Amygdala (tissue), 56 donors: Measurements from ENCODE around the gene JUNB.
"Not testable (repeated sequence)": the region's sequence is repeated elsewhere in the genome, so short reads cannot be mapped to it uniquely, and the experiment has no call there.

Experiments used
- DNase-seq, 56 donors: peaks; one replicate each; lab custom pipeline; 2025; lab: John Stamatoyannopoulos, UW

JUNB gene

DNA sequence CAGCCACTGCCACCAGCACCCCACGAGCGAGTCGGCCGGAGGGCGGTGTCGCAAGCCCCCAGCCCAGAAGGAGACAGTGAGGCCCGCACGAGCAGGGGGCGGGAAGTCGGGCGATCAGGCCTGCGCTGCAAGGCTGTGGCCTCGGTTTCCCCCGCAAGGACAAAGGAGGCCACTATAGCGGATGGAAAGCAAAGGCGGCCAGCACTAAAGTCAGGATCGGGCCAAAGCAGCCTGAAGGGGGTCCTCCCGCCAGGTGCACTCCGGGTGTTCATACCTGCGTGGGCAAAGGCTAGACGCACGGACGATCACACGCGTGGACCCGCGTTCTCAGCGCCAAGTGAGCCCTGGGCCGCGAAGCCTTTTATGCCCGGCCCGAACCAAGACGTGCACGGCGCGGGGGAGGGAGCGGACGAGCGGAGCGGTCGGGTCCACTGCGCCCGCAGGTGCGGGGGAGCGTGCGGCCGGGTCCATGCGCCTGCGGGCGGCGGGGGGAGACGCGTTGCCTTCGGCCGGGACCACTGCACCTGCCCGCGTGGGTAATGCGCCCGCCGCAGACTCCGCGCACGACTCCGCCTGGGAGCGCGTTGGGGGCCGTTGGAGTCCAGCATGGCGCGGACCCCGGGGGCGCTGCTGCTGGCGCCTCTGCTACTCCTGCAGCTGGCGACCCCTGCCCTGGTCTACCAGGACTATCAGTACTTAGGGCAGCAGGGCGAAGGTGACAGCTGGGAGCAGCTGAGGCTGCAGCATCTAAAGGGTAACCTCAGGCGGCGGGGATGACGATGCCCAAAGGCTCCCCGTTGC is 10.4 kb downstream of the JUNB start, which contains the start of the genes PRDX2 and THSD8:
Gene PRDX2, minus strand, starts transcription at position 335 of the 801 bp plus-strand sequence. CDS start 539 bp downstream, outside the sequence.
Gene THSD8, plus strand, starts transcription at position 604 of the 801 bp plus-strand sequence. Its CDS starts 3 bp downstream, at position 607.
- peak in 51 of 56 donors; percentile 18 to 86 (median 63) for DNase-seq

DNA sequence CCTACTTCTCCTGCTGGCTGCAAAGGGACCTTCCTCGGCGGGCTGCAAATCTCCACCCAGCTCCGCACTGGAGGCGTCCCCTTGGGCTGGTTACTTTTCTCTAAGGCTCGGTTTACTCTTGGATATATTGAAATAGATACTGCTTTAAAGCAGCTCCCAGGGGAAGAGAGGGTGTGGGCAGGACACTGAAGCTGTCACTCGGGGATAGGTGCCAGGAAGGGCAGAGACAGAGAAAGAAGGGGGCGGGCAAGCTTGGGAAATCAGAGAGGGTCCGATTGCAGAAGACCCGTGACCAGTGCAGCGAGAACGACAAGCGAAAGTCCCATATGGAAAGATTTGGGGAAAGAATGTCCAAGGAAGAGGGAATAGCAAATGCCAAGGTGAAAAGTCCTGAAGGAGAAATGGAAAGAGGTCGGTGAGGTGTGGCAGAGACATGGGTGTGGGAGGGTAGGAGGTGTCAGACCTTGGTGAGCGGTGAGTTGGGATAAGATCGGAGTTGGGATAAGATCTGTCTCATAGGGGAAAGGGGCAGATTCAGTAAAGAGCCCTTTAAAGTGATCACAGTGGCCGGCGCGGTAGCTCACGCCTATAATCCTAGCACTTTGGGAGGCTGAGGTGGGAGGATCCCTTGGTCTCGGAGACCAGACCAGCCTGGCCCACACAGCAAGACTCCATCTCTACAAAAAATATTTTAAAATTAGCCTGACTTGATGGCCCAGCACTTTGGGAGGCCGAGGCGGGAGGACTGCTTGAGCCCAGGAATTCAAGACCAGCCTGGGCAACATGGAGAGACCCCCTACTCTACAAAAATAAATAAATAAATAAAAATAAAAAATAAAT is 11.2 kb downstream of the JUNB start:
- DNase-seq, result peak in 2 of 56 donors; percentile 43 to 55

DNA sequence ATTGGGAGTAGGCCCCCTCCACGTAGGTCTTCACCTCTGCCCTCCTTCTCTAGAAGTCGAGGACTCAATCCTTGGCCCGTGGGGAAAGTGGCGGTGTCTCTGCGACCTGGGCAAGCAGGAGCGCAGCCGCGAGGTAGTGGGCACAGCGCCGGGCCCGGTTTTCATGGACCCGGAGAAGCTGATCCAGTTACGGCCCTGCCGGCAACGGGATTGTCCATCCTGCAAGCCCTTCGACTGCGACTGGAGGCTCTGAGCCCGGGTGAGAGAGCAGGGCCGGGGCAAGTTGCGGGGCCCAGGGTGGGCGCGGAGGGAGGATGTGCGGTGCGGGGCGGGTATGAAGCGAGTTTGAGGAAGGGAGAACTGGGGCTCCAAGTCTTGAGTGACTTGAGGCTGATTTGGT is 12.8 kb downstream of the JUNB start:
- DNase-seq, result no peak

DNA sequence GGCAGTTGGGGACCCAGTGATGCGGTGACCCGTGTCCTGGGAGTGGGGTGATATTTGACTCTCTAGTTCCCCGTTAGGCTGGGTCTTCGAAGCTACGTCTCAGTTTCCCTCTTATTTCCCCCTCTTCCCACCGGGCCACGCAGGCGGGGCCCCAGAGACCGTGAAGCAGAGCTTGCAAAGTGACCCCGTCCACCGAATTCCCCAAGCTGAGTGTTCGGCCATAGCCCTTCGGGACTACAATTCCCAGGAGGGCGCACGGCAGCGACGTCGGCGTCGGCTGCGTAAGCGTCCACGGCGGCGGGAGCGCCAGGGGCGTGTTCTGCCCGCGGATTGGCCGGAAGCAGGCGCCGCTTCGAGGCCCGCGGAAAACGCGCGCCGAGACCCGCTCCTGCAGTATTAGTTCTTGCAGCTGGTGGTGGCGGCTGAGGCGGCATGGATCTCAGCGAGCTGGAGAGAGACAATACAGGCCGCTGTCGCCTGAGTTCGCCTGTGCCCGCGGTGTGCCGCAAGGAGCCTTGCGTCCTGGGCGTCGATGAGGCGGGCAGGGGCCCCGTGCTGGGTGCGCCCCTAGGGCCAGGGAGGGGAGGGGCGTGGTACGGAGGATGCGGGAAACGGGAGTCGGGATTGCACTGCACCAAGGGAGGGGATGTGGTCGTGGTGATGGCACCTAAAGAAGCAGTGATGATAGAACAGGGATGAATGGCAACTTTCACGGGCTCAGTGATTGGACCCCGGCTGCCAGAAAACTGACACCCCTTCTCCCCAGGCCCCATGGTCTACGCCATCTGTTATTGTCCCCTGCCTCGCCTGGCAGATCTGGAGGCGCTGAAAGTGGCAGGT is 15.2 kb downstream of the JUNB start, which contains the start of gene RNASEH2A:
Gene RNASEH2A, plus strand, starts transcription at position 343 of the 840 bp plus-strand sequence. Its CDS starts 90 bp downstream, at position 433.
- DNase-seq, result peak in 54 of 56 donors; percentile 32 to 91 (median 73)

DNA sequence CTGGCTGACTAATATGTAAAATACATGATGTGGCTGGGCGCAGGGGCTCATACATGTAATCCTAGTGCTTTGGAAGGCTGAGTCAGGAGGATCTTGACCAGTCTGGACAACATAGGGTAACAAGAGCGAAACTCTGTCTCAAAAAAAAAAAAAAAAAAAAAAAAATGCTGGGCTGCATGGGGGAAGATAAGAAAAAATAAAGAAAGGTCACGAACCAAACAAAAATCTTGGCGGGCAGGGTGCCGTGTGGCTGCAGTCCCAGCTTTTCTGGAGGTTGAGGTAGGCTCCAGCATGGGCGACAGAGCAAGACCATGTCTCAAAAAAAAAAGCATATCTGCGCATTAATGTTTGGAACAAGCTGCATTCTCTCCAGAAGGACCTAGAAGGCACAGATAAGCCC is 23.8 kb downstream of the JUNB start:
- DNase-seq, result no peak

DNA sequence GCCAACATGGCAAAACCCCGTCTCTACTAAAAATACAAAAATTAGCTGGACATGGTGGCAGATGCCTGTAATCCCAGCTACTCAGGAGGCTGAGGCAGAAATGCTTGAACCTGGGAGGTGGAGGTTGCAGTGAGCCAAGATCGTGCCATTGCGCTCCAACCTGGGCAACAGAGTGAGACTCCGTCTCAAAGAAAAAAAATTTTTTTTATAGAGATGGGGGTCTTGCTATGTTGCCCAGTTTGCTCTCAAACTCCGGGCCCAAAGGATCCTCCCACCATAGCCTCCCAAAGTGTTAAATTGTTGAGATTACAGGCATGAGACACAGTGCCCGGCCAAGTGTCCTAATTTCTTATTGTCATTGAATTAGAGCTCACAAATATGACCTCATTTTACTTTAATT is 25.9 kb downstream of the JUNB start:
- DNase-seq, result not testable (repeated sequence)

DNA sequence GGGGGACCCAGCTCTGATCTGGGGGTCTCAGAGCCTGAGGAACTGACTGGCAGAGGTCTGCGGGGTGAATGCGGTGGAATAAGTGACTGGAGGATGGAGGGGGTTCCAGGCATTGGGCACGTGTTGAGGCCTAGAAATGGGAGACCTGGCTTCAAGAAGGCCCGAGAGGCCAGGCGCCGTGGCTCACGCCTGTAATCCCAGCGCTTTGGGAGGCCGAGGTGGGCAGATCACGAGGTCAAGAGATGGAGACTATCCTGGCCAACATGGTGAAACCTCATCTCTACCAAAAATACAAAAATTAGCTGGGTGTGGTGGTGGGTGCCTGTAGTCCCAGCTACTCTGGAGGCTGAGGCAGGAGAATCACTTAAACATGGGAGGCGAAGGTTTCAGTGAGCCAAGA is 26.5 kb downstream of the JUNB start:
- DNase-seq, result not testable (repeated sequence)

DNA sequence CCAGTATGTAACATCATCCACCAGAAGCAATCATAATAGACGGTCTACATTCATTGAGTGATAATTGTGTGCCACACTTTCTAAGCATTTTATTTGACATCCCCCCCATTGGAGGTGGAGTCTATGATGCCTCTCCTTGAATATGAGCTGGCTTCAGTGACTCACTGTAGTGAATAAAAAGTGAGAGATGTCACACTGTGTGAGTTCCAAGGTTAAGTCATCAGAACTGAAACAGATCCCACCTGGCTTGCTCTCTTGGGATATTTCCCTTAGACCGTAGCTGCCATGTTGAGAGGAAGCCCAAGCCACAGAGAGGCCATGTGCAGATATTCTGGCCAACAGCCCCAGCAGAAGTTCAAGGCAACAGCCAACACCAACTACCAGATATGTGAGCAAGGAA is 30.5 kb downstream of the JUNB start:
- no peak for DNase-seq

DNA sequence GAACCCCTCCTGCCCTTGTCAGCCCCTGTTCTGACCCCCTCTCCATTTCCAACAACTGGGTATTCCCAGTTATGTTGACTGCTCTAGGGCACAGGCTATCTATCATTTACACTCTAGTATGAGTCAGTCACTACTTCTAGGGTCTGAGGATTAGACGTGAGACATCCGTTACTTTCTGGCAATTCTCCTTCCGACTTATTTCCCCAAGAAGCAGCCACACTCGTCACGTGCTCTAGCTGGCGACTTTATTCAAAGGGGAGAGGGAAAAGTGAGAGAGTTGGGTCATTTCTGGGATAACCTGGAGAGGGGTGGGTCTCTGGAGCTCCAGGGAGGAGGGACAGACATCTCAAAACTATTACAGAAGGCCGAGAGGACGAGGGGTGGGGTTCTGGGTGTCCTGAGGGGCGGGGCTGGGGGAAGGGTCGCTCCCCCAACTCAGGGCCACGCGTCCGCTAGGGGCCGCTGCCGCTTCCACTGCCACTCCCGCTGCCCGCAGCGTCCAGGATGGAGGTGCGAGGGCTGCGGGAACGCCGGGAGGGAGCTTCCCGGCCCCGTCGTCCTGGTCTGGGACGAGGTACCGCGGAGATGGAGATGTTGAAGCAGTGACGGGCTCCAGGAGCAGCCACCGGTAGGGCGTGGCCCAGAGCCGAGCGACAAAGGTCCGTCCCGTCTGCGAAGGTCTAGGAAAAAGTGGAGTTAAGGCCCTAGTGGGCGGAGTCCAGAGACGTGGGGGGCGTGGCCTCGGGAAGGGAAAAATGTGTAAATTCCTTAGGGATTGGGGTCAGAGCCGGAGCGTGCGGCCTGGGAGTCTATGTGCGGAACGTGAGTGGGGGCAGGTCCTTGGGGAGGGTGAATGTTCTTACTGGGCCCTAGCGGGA is 34.2 kb downstream of the JUNB start:
- DNase-seq, result no peak

DNA sequence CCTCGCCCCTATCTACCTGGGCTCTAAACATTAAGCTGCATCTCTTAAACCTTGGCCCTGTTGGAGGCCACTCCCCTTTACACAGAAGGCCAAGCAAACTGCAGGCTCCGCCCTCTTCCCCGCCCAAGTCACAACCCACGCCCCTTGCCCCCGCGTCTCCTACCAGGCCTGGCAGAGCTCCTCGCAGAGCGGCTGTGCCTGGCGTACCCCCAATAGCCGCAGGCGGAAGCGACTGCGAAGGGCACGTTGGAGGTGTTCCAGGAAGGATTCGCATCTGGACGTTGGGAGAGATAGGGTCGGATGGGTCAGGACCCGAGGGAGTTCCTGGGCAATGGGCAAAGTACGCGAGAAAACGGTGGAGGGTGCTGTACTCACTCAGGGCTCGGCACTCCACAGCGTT is 37.2 kb downstream of the JUNB start:
- no peak for DNase-seq

DNA sequence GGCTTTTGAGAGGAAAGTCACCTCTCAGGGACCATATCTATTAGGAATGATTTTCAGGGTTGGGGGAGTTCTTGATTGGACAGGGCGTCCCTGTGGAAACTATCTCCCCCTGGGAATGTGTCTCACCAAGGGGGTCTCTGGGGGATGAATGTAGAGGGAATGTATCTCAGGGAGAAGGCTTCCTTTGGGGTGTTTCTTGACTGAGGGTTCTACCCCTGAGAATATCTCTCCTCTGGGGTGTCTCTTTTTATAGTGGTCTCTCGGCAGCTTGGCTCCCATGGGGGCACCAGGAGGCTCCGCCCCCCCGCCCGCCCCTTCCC is 42.1 kb downstream of the JUNB start:
- DNase-seq, result peak in 1 of 56 donors; percentile 4

DNA sequence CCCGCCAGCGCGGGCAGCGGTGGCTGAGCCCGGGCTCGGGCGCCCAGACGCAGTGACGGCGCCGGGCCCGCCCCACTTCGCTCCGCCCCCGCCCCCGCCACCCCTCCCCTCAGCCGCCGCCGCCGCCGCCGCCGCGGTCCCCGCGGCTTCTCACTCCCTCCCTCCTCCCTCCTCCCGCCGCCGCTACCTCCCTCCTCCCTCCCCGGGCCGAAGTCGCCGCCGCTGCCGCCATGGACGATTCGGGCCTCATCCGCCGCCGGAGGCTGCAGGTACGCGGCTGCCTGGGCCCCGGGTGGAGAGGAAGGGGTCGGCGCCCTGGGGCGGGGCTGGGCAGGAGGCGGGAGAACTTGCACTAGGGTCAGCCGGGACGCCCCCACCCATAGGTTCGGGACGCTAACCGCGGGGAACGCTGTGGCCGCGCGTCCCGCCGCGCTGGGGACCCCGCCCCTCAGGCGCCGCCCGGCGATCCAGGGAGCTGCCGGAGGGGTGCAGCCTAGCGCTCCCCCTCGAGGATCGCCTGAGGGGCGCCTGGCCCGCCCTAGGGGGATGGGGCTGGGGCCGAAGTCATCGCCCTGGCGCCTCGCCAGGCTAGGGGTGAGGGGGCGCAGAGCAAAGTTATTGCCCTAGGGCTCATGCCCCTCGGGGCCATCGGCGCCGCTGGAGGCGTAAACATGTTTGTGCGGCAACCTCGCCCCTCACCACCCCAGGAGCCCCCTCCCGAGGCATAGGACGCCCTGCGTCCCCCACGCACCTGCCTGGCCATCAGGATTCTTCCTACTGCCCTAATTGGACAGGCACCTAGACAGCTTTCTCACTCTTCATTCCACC is 42.7 kb downstream of the JUNB start:
- peak in 14 of 56 donors; percentile 6 to 36 (median 22) for DNase-seq

DNA sequence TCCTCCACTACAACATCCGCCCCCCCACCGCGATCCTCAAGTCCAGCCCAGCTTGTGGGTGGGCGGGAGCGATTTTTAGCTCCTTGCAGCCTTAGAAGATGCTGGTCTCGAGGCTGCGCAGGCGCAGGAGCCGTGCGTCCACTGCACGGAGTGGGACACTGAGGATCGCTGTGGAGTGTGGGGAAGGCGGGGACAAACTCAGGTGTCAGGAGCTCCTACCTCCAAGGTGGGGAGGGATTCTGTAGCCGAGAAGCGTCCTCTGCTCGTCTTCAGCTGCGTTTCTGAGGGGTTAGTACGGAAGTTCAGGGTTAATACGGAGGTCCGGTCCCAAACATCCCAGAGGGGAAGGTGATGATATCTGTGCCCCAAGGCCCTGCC is 43.3 kb downstream of the JUNB start, which contains the start of gene RTBDN:
Gene RTBDN, minus strand, starts transcription at position 14 of the 378 bp plus-strand sequence. CDS start 4,600 bp downstream, outside the sequence.
- peak in 26 of 56 donors; percentile 7 to 70 (median 42) for DNase-seq

DNA sequence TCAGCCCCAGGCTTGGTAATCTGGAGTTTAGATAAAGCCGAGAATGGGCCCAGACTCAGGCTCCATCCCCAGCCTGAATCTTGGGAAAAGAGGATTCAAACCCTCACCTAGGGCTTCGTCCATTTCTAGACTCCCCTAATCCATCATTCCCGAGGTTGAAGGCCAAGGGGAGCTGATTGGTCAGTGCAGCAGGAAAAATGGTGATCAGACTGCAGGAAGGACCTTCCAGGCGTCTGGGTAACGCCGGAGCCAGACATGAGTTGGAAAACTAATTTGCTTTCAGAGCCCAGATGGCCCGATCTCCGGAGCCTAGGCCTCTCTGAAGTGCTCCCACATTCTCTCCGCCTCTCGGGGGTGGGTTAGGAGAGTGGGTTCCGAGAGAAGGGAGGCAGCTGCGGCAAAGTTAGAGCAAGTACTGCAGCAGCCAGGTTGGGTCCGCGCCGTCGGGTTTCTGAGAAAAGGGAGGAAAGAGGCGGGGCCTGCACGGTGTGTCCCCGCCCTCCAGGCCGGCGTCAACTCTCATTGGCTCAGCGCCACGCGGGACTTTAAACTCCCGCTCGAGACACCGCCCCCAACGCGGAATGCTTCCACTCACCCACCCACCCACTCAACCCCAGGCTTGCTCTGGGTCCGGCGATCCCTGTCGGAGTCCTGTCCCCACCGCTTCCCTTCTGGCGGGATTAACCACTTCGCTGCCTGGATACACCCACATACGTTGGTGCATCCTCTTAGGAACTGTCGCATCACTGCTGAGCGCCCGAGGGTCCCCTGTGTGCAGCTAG is 43.9 kb downstream of the JUNB start:
- DNase-seq, result peak in 21 of 56 donors; percentile 8 to 52 (median 42)

DNA sequence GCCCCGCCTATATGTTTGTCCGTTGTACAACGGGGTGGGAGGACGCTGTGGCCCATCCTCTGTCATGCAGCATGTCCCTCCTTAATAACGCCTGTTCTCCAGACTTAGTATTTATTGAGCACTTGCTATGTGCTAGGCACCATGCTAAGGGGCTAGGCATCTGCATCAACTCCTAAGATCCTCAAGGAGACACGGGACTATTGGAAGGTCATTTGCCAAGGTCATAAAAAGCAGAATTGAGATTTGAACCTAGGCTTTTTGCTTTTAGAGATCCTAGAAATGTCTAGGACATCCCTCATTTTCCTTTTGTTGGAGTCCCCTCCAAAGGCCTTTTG is 45.2 kb downstream of the JUNB start:
- DNase-seq, result no peak

DNA sequence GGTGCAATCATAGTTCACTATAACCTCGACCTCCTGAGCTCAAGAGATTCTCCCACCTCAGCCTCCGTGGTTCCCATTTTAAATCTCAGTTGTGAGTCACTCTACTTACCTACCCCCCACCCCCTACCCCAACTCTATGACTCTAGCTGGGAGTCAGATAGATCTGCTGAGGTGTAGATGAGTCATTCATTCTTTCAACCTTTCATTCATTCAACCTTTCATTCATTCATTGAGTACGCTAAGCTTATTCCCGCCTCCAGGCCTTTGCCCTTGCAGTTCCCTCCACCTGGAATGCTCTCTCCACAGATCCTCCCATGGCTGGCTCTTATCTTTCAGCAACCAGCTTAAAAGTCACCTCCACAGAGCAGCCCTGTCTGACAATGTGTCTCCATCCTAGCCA is 45.9 kb downstream of the JUNB start:
- no peak for DNase-seq

DNA sequence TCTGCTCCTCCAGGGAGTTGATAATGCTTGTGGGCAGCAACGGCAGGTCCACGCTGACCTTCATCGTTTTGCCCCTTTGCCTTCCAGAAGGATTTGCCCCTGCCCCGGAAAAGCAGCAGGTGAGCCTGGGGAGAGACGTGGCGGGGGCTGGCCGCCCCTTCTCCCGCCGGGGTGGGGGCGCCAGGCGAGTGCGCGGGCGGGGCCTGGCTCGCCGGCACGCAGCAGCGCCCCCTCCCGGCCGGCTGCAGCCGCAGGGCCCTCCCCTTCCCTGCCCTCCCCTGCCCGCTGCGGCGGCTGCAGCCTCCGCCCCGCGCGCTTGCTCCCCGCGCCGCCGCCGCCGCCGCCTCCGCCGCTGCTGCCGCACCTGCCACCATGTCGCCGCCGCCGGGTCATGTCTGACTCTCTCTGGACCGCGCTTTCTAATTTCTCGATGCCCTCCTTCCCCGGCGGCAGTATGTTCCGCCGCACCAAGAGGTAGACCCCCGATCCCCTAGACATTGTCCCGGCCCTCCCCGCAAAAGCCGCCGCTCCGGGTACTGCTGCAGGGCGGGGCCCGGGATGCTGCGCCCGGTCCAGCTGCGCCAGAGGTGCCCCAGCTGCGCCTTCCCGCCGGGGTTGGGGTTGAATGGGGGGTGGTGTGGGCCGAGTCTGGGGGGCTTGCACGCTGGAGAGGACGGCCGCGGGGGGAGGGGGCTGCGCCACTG is 47.0 kb downstream of the JUNB start, which contains the start of gene MAST1:
Gene MAST1, plus strand, starts transcription at position 334 of the 704 bp plus-strand sequence. Its CDS starts 58 bp downstream, at position 392.
- DNase-seq, result peak in 20 of 56 donors; percentile 5 to 67 (median 32)
